GM19438 (cell line): Measurements from ENCODE around the gene P3R3URF.
"Not testable (repeated sequence)": the region's sequence is repeated elsewhere in the genome, so short reads cannot be mapped to it uniquely, and the experiment has no call there.

Experiments
- ATAC-seq: cut with Tn5 transposase; IDR thresholded peaks from one replicate; pipeline ENCODE4 v1.9.1; 2021; ENCODE audit warnings: low read depth; ENCODE audit not compliant: unreplicated experiment

The P3R3URF gene

DNA sequence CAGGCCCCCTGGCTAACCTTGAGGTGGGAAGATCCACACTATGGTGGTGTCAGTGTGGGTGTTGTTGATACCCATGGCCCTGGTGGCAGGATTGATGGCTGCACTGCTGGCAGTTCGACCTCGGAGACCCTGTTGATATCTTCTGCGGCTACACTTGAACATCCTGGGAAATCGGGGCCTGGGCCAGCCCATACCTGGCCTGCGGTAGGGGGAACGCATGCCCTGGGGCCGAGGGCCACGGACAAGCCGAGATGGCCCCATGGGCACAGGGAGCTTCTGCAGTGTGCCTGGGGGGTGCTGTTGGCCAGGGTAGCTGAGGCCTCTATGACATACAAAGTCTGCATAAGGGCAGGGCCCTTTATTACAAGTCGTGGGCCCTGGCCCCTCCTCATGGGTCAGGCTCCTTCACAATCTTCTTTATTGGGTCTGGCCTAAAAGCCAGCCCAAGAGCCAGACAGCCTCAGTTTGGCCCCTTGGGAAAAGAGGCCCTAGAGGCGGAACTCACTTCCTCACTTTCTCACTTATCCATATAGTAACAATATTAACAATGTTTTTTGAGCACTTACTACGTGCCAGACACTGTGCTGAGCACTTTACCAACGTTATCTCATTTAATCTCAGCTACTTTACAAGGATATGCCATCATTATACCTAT lies at the start of gene P3R3URF:
TSS of gene P3R3URF (minus strand) at position 278 of the 655 bp plus-strand sequence. CDS start at position 261, 17 bp downstream.
- ATAC-seq: no peak

DNA sequence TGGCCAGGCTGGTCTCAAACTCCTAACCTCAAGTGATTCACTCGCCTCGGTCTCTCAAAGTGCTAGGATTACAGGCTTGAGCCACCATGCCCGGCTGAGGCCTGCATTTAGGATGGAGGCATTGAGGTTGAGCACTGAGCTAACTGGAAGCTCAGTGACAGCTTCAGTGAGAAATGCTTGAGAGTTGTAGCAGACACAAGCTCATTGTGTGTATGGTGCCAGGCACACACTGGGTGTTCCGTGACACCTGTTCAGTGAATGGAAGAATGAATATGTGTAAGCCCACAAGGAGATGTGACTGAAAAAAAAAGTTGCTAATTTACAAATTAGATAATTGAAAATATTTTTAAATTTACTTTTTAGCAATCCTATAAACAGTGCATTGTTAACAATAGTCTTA lies 48.7 kb upstream of the P3R3URF start:
- no peak for ATAC-seq

DNA sequence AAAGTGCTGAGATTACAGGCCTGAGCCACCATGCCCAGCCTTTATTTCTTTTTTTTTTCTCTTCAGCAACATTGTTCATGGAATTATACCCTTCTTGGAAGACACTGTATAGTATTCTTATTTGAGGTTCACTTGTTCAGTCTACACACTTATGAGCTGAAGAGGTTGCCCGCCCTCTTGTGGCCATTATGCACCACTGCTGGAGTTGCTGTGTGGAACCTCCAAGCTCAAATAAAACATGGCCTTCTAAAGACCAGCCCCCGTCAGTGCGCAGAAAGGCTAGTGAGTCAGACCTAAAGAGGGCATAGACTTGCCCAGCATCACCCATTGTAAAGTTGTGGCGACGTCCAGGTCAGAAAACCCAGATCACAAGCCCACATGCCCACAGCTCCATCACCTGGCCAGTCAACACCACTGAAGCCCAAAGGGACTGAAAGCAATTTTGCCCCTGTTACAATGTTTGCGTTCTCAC lies 47.2 kb upstream of the P3R3URF start:
- ATAC-seq: peak; percentile 80

DNA sequence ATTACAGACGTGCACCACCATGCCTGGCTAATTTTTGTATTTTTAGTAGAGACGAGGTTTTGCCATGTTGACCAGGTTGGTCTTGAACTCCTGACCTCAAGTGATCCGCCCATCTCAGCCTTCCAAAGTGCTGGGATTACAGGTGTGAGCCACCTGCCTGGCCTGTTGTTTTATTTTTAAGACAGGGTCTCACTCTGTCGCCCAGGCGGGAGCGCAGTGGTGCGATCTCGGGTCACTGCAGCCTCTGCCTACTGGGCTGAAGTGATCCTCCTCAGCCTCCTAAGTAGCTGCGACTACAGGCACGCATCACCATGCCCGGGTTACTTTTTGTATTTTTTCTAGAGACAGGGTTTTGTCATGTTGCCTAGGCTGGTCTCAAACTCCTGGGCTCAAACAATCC lies 46.8 kb upstream of the P3R3URF start:
- not testable (repeated sequence) for ATAC-seq

DNA sequence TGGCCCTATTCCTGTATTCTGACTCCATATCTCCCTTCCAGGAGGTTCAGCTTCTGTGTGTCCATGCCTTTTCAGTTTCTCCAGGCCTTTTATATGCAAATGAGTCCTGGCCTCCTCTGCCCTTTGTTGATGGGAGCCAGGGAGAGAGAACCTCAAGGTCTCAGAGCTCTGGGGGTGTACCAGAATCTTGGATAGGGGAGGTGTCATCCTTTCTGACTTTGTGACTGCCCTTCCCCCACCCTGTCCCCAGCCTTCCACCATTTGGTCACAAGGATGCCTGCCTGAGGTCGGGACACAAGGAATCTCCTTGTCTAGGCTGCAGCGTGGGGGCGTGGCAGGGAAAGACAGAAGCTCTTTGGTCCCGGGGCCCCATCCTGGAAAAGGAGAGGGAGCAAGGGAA lies 45.5 kb upstream of the P3R3URF start:
- no peak for ATAC-seq

DNA sequence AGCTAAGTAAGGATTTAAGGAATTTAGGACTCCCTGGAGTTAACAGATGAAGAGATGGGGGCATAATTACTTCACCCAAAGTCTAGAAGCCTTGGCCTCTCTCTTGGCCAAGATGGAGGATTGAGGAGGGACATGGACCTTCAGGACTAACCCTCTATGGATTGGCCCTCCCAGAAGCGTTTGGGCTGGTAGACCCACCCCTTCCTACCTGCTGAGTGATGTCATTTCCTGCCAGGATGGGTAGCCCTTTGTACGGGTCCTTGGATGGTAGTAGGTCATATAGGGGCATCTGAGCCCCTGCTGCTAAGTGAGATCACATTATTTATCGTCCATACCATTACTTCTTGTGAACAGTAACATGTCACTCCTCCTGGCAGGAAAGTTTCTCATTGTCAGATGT lies 44.5 kb upstream of the P3R3URF start:
- no peak for ATAC-seq

DNA sequence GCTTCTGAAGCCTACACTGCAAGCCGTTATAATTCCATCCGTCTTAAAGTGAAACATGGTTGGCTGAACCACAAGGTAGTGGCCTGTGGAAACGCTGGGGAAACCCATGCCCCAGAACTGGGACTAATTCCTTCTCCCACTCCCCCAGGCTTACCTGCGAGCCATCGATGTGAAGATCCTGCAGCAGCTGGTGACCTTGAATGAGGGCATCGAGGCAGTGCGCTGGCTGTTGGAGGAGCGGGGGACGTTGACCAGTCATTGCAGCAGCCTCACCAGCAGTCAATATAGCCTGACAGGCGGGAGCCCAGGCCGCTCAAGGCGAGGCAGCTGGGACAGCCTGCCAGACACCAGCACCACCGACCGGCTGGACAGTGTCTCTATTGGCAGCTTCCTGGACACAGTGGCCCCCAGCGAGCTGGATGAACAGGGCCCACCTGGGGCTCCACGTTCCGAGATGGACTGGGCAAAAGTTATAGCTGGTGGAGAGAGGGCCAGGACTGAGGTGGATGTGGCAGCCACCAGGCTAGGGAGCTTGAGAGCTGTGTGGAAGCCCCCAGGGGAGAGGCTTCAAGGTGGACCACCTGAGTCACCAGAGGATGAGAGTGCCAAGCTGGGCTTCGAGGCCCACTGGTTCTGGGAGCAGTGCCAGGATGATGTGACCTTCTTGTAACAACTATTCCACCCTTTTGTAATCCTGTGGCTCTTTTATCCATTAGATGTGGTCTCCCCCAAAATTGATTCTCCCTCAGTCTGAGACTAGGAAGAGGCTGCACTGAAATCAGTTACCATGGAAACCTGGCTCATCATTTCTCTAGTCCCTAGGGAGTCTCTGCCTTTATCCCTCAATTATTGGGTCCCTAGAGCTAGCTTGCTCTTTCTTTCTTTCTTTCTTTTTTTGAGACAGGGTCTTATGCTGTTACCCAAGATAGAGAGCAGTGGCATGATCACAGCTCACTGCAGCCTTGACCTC lies 43.5 kb upstream of the P3R3URF start:
- no peak for ATAC-seq

DNA sequence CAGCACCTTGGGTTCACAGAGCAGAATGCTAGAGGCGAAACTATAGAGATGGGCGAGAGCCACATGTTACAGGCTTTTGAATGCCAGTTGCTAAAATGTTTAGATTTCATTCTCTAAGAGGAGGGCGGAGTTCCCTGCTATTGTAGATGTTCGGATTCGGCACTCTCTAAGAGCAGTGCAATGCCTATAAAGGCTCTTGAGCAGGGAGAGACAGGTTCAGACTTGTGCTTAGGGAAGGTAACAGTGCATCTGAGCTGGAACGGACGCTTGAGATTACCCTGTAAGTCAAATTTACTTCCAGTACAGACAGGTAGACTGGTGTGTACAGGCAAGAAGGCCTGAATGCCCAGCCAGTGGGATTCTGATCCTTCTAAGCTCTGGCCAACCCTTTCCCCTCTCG lies 42.2 kb upstream of the P3R3URF start:
- no peak for ATAC-seq

DNA sequence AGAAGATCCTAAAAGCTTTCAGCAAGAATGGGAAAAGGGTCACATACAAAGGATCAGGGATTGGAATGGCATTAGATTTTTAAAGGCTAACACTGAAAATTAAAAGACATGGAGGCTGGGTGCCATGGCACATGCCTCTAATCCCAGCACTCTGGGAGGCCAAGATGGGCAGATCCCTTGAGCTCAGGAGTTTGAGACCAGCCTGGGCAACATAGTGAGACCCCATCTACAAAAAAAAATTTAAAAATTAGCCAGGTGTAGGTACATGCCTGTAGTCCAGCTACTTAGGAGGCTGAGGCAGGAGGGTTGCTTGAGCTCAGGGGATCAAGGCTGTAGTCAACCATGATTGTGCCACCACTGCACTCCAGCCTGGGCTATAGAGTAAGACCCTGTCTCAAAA lies 39.2 kb upstream of the P3R3URF start:
- ATAC-seq: no peak

DNA sequence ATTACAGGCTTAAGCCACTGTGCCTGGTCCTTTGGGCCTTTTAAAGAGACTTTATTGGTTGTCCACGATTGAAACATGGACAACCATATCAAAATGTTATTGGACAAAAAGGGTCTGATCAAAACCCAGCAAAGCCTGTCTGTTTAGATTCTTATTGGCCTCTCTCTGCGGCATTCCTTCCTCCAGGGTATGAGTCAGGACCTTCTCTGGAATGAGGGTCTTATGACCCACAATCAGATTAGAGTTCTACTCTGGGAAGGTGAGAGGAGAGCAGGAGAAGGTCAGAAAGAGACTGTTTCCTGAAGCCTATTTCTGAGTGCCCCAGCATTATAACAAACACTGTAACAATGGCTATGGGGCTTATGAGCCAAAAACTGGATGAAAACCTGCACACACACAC lies 34.8 kb upstream of the P3R3URF start:
- ATAC-seq: no peak

DNA sequence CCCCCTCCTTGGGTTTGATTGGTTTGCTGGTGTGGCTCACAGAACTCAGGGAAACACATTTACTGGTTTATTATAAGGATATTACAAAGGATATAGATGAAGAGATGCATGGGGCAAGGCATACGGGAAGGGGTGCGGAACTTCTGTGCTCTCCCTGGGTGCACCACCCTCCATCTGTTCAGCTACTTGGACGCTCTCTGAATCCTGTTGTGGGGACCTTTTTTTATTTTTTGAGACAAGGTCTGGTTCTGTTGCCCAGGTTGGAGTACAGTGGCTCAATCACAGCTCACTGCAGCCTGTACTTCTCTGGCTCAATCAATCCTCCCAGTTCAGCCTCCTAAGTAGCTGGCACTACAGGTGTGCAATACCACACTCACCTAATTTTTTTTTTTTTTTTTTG lies 34.3 kb upstream of the P3R3URF start:
- no peak for ATAC-seq

DNA sequence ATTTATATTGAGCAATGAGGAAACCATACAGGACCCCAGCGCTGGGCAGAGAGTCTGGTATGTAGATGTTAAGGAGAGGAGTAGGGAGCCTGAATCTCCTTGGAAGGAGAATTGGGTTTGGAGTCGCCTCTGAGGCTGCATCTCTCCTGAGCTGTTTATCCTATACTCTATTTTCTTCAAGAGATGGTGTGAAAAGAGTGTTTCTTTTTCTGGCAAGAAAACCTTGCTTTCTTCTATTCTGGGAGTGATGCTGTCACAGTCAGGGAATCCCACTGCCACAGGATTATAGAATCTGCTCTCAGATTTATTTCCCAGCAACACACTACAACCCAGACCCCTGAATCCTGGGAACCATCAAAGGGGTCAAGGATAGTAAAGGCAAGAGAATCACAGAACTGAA lies 30.1 kb upstream of the P3R3URF start:
- ATAC-seq: no peak

DNA sequence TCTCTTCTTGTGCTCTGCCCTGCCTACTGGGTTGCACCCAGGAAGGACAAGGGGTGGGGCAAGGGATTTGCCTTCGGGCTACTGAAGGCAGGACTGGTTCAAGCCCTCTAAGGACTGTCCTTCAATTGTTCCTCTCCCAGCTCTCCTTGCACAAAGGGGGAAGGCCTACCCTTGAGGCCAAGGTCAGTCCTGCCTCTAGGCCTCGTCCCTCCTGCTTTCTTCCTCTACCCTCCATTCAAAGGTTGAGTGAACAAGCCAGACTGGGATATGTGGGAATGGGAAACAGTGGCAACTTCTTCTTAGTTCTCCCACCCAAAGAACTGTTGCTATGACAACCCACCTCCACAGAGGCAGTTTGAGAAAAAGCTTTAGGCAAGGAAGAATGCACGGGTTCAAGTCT lies 29.5 kb upstream of the P3R3URF start:
- no peak for ATAC-seq

DNA sequence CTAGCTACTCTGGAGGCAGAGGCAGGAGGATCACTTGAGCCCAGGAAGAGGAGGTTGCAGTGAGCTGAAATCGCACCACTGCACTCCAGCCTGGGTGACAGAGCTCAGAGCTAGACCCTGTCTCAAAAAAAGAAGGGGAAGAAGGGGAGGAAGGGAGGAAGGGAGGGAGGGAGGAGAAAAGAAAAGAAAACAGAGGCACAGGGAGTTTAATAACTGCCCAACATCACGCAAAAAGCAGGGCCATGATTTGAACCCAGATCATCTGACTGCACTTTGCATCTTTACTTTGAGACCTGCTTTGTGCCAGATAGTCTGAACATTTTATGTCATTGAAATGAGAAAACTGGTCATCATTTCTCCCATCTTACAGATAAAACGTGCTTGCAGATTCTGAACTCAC lies 28.9 kb upstream of the P3R3URF start:
- ATAC-seq: no peak

DNA sequence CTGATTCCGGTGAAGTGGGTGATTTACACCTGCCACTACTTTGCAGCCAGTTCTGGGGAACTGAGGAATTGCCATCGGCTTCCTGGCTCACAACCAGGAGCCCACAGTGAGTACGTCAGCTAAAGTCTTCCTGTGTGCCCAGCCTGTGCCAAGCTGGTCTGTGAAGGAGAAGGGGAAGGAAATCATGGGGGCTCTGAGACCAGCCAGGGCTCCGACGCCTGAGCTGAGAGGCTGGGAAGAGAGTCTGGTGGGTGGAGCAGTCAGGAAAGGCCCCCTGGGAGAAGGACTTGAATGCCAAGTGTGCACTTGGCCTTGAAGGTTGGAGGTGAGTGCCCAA lies 28.1 kb upstream of the P3R3URF start:
- no peak for ATAC-seq

DNA sequence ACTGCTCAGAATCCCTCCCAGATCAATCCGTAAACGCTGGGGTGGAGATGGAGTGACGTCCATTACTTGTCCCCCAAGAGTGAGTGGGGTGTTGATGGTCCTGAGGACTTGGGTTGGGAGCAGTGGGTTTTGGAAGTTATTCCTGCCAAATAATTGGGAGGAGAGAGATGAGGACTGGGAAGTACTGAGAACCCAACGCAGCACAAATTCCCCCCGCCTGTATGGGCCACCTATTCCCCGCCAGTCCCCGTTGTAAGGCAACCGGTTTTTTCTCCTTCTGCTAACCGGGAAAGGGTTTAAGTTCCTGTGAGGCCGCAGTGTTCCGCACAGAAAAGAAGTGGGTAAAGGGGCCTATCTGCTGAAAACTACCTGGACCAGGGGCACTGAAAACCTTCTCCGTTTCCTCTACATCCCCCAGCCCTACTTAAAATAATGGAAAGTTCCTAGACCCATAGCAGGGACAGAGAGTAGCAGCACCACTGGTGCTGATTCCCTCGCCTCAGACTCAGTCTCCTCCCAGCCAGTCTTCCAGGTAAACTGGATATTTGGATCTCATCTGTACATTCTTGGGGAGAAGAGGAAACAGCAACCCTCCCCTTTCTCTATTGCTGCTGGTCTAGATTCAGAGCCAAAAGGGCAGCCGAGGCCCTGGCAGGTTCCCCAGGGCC lies 27.6 kb upstream of the P3R3URF start:
- no peak for ATAC-seq

DNA sequence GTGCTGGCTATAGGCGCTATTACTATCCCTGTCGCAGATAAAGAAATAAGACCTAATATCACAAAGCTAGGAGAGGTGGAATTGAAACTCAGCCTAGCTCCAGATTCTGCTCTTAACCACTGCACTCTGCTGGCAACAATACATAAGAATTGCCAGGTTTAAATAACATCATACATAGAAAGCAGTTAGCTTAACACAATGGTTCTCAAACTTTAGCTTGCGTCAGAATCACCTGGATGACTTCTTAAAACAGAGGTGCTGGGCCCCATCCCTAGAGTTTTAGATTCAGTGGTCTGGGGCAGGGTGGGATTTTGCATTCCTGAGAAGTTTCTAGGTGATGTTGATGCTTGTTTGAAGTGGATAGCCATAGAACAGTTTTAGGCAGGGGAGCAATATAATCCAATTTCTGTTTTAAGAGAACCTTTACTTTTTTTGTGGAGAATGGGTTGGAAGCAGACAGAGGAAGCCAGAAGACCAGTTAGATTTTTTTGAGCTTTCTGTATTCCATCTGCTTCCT lies 23.0 kb upstream of the P3R3URF start:
- no peak for ATAC-seq

DNA sequence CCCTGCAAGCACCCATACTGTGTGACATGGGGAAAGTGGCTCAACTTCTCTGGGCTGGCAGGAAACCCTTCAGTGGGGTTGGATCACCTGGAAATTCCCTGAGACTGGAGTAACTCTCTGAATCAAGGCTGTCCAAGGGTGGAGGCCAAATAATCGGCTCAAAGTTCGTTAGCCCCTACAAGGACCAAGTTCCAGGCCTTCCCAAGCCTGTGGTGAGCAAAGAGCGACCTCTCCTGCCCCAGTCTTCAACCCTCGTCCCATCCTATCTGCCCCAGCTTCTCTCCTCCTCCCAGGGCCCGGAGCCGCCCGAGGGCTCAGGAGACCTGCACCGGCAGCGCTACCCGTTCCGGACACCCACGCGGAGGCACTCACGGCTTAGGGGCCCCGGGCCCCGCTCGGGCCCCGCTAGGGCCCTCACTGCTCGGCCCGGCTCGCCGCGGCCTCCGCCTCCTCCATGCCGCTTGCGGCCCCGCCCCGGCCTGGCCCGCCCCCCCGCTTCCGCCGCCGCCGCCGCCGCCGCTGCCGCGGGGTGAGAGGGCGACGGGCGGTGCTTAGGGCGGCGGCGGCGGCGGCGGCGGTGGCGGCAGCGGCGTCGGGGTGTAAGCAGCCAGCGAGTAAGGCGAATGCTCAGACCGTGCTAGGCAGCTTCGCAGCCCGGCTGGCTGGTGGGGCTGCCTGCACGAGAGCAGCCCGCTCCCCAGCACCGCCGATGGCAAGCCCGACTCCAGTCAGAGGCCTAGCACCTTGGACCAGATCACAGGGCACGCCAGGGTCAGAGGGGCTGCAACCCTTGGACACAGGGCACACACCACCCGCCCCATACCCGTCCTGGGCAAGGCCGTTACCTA lies 21.9 kb upstream of the P3R3URF start, which contains the start of gene POMGNT1:
TSS of gene POMGNT1 (minus strand) at position 471 of the 848 bp plus-strand sequence. CDS start 613 bp downstream, outside the sequence.
- ATAC-seq: peak; percentile 81

DNA sequence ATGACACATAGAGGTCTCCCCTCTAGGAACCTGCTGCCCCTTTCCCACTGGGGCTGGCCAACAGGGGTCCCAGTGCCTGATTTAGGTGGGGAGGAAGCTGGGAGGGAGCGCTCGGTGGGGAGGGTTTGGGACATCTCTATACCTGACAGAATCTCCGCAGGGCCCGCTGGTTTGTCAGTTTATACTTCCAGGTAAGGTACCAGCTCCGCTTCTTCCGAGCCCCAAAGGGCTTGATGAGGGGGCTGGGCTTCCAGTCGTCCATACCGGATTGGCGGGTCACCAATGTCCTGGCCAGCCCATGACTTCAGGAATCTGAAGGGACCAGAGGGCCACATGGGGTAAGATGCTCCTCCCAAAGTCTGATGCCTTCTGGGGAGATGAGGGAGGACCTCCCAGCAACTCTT lies 21.3 kb upstream of the P3R3URF start:
- ATAC-seq: no peak

DNA sequence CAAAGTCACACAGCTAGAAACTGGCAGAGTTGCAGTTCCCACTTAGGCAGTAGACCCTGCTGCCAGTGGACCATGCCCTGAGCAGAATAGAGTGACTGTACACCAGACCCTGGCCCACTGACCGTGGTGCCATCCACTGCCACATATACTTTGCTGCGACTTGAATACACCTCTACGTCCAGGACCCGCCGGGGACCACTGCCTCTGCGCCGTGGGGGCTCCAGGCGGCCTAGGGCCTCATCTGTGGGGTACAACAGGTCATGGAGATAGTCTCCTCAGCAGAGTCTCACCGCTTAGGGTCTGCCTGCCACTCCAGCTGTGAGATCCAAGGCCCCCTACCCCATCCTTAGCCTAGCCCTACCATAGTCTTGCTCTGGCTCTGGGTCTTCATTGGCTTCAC lies 20.3 kb upstream of the P3R3URF start:
- ATAC-seq: no peak
